Superior temporal gyrus (tissue), 1 donor: ENCODE results near the gene ABCA4.
A peak's percentile ranks its signal among the peaks of the same experiment; 100 is the strongest.

Experiments used
- DNase-seq: peaks from one replicate; pipeline ENCODE4 v3.0.0-alpha.2; 2016; ENCODE audit errors: extremely low spot score

Gene ABCA4

DNA sequence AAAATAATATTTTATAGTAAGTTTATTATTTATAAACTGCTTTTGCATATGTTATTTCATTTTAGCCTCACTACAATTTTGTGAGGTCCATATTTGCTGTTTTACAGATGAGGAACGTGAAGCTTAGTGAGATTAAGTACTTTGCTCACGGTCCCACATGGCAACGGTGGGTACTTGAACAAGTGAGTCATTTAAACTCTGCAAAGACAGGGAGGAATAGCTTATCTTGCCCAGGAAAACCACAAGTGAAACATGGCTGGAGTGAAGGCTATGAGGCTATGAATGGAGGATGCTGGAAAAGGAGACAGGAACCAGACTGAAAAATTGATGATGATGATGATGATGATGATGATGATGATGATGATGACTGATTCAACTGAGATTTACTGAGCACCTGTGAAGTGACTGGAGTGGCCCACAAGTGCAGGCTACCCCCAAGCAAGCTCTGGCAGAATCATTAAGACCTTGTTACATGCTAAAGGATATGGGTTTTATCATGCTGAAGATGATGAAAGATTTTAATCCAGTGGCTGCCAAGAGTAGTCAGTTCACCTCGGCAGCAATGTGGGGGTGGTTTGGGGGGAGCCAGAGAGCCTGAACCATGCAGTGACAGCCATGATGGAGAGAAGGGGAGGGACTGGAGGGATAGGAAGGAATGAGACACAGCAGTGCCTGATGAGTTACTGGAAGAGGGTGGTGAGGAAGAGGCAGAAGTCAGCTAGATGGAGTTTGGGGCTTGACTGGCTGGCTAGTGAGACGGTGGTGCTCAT lies 1.4 kb upstream of the ABCA4 start:
- no peak for DNase-seq

DNA sequence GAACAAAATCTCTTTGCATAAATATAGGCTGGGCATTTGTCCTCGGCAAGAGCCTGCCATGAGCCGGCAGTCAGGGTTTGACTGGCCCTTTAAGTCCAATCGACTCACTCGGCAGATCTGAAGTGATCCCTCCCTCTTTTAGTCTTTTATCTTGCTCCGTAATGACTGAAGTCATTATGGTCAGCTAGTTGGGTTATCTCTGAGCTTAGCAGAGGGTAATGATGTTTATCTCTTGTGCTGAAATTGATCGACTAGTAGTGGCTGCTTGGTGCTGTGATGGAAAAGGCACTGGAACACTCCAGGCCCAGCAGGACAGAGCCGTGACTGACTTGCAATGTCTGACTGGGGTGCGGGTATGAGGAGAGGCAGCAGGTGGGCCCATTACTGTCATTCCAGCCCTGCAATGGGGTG lies 468 bp upstream of the ABCA4 start:
- DNase-seq, result no peak

DNA sequence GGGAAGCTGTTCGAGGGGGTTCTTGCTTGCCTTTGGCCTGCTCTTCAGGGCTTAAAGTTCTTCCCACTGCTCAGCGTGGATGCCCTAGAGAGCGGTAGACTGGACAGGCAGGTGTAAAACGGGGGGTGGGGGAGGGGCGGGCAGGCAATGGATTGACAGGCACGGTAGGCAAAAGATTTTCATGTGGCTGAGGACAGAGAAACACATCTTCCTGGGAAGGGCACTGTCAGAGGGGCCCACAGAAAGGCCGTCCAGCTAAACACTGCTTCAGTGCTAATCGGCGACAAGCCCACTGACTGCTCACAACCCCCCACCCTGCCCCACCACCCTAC lies 412 bp downstream of the ABCA4 start:
- no peak for DNase-seq

DNA sequence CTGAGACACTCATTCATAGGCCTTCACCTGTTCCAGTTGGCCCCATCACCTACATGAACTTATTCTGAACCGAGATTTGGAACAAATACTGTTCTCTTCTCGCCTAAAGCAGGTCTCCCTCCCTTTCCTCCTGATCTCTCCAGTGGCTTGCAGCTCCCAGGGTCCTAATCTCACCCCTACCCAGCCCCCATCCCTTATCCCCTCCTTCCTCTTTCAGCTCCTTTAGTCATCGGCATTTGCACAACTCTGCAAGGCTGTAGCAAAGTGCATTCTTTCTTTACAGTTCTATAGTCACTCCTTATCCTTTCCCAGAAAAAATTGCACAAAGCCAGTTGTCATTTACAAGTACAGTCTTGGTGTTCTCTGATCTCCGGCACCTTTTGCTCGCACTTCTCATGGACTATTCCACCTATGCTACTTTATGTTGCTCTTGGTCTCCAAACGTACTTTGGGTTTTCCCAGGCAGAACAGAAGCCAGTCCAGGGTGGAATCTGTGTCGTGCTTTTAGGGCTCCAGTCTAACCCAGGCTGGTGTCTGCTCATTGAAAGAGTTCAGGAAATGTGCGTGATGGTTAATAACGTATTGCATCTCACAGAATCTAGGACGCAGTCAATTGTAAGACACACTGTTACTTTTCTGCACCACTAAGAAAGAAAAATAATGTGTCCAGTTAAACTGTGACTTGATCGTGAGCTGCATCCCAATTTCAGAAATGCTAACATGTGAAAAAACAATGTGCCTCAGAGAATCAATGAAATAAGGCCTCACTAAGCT lies 965 bp downstream of the ABCA4 start:
- no peak for DNase-seq

DNA sequence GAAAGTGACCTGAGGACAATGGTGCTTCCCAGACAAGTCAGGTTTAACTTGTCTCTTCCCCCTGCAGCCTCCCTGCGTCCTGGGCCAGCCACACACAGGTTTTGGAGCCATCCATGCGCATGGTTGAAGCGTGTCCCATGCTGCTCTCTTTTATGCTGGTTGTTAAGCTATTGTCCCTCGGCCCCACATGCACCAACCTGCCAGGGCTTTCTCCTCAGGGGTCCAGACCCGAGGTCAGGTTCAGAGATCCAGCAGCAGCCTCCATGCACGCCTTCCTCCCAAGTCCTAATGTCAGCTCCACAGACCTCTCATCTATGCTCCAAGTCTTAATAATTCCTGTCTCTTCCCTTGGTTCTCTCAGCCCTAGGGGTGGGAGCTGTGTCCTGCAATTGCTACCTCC lies 1.6 kb downstream of the ABCA4 start:
- no peak for DNase-seq

DNA sequence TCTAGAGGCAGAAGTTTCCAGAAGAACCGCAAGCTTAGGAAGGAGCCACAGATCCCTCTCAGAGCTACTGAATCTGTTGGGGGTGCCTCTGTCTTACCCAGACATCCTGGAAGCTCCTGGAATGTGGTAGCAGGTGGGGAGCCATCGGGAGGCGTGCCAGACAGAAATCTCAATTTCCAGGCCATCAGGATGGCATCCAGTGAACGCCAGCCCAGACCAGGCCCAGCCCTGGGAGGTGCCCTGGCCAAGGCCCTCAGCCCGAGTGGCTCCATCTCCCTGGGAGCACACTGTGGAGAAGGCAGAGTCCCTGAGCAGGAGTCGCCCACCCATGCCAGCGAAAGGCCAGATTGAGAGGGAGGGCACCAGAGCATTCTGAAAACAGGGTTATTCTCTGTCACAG lies 2.5 kb downstream of the ABCA4 start:
- no peak for DNase-seq

DNA sequence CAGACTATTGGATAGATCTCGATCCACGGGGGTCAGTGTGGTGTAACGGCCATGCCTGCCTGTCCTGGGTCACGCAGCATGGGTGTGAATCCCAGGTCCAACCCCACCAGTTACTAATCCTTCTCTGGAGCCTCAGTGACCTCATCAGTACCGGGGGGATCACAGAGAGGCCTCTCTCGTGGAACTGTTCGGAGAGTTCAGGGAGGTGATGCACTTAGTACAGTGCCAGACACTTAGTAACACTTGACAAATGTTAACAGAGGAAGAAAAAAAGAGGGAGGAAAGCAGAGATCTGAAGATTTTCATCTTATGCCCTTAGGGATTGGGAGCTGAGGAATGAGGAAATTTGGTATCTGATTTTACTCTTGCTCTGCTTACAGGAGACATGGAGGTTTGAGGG lies 2.9 kb downstream of the ABCA4 start:
- no peak for DNase-seq

DNA sequence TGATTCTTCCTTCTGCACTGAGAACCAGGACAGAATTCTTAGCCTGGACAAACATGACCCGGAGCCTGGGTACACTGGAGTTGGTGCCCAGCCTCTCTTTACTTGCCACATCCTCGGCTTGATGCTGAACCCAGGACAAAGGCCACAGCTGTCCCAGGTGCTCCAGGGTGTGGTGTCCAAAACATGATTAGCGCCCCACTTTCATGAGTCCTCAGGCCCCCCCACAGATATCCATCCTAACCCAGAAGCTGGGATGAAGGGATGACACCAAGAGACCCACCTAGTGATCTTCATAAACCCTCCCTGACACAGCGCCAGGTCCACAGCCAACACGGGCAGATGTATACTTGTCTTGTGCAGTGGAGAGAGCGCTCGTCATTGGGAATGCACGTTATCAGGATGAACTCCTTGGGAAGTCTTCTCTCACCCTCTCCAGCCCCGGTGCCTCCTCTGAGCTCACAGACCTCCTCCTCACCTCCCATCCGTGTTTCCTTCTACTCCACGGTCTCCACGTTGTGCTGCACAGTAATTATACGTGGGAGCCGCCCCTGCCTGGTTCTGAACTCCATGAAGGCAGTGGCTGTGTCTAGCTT lies 3.6 kb downstream of the ABCA4 start:
- DNase-seq, result no peak

DNA sequence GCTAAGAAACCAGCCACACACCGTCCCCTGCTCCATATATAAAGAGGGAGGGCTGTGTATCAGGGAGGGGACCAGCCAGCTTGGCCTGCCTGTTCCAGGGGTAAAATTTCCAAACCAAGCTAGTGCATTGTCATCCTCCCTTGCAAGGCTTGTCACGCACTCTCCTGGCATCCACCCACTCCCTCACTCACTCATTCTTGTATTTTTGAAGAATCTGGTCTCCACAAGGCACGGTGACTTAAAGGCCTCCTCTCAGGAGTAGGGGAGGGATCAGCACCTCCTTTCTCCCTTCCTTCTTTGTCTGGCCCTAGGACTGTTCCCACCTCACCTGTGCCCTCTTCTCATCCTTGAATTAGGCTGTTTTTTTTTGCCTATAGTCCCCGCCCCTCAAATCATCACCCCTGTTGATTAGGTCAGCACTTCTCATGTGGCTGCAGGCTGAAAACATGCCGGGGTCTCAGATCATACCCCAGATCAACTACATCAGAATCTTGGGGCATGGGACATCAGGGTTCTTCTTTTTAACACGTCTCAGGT lies 5.0 kb downstream of the ABCA4 start:
- DNase-seq, result no peak

DNA sequence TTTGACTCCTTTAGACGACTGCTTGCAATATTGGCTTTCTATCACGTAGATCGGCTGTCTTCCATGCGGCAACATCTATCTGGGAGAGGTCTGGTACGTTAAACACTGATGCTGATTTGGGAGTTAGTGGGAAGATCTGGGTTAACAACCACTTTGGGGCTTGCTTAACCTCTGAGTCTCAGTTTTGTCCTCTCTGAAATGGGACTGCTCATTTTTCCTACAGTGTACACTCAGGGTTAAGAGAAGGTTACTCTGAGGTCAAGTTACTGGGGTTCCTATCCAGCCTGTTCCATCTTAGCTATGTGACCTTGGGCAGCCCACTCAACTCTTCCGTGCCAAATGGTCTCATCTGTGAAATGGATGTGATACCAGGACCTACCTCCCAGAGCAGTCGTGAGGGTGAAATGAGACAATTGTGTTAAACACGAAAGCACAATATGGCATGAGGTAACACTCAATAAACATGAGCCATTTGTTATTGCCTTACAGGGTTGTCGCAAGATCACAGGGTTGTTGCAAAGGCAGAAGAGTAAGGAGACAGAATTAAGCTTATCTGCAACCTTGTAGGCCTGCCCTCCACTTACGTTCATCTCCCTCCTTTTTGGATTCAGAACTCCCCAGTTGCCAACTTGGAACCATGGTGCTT lies 5.6 kb downstream of the ABCA4 start:
- no peak for DNase-seq

DNA sequence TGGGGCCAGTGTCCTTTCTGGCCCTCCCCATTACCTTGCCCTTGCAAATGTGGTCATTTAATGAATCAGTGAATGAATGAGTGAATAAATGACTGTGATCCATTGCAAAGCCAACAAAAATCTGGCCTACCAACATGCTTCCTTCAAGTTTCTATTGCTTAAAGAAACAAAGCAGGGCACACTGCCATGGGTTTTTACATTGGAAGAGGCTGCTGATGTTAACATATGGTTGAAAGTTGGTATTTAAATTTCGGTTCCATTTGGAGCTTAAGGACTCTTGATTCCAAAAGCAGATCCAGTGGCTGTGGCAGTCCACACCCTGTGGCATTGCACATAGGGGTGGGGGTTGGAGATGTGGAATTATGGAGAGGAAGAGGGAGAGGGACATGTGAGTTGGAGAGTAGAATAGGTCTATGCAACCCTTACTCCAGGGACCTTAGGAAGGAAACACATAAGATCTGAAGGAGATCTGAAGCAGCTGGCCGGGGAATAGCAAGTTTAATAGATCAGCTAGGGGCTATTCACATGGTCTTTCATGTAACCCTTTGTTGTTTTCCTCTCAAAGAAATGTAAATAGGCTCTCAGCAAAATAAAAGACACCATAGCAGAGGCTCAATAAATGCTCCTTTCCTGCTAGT lies 7.2 kb downstream of the ABCA4 start:
- peak; percentile 57 for DNase-seq

DNA sequence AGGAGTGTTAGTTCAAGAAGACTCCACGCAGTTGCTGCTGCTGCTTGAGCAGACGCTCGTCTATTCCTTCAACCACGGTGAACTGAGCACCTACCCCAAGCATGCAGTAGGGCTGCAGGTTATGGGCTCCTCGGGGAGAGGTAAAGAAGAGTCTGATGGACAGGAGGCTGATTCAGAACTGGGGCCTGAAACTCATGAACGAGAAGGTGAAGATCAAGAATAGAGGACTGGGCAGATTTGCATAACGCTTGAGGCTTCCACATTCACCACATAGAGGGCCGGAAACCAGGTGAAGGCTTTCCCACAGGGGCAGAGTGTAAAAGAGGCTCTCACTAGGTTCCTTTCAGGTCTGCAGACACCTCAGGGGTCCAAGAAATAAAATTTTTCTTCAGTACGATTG lies 9.1 kb downstream of the ABCA4 start:
- no peak for DNase-seq

DNA sequence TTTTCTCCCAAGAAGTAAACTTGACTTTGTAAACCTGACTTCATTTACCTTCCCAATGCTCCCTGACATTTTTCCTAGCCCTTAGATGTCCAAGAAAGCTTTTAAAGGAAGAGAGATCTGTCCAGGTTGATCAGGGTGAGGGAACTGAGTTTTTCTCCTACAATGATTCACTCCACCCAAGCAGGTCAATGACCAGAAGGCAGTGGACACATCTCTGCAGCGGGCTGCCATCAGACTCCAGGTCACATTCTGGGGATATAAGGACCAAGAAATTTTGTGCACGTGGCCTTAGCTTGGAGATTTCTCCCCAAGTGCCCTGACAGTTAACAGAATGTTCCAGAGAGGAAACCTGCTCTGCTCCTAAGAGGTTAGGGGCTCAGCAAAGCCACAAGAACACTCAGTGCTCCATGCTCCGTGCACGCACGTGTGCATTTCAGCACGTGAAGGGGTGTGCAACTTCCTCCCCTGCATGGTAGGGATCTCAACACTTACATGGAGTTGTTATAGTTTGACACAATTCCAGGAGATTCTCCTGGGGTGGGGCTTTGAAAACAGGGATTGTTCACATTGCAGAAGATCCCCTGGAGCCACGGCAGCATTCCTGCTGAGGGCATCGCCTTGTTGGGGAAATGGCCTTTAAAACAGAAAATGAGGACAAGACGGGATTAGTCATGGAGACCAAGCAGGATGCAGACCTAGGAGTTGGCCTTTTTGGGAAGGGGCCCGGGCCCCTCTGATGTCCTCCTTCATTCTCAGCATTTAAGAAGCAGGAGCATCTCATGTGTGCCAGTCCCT lies 9.8 kb downstream of the ABCA4 start:
- no peak for DNase-seq

DNA sequence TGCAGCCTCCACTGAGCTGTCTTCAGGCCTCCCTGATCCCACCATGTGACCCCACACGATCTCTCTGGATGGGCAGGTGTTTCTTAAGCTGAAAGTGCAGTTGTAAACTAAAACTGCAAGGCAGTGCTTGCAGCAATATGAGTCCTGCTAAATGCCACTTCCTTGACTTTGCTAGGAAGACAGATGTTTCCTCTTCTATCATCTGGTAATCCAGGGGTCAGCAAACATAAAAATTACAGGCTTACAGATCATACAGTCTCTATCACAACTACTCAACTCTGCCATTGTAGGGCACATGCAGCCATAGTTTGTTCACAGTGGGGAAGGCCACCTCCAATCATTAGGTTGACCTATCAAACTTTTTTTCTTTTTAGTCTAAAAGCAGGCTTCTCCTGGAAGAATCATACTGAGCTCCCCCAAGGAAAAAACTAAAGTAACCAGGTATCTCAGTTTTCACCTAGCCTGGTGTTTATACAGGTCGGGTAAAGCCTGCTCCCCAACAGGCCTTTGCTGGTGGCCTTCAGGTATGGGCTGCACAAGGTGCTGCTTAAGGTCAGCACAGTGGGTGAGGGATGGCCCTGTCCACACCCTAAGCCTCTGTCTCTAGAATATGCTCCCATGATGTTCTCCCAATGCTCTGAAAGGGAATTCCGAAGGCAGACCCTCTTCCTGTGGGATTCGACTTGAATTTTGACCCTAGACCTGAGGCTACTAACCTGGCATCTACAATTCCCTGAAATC lies 10.8 kb downstream of the ABCA4 start:
- DNase-seq, result no peak

DNA sequence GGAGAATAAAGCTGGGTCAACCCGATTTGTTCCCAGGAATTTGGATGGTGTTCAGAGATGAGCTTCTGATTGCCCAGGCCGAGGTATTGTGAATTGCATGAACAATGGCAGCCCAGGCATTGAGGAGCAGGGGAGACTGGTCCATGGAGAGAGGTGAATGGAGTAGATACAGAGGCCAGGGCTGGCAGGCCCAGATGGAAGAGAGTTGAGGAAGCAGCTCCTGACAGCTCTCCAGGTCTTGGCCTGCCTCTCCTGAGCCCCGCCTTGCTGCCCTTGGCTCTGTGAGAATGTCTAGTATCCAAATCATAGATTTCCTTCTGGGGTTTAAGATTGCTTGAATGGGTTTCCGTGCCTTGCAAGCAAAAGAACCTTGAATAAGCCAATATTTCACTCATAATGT lies 11.5 kb downstream of the ABCA4 start:
- DNase-seq, result no peak

DNA sequence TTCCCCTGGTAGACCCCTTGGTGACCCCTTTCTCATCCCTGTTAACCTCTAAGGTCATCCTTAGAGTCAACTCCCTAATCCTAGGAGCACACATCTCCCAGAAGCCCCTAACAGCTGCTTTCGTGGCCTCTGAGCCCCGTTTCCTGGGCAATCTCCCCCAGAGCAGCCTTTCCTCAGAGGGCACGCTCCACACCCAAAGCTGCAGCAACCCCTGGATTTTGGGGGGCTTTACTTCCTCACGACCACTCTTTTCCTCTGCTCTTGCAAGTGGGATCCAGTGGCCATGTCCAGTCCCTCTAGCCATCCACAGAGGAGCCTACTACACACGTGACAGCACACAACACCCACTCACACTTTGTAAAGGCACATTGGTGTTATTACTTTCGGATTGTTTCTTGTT lies 13.8 kb downstream of the ABCA4 start:
- no peak for DNase-seq

DNA sequence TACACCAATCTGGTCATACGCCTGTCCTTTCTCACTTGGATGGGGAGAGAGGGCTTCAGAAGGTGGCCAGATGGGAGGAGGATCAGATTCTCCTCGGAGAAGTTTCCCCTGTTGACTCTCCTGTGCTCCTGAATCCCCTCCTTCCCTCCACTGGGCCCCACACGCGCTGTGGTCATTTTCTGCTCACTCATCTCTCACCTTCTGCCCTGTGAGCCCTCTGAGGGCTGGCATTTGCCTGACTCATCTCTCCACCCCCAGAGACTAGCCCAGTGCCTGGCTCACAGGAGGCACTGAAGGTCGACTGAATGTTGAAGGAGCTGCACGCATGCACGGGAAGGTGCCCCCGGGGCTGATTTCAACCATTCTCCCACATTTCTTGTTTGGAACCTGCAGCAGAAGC lies 14.2 kb downstream of the ABCA4 start:
- no peak for DNase-seq

DNA sequence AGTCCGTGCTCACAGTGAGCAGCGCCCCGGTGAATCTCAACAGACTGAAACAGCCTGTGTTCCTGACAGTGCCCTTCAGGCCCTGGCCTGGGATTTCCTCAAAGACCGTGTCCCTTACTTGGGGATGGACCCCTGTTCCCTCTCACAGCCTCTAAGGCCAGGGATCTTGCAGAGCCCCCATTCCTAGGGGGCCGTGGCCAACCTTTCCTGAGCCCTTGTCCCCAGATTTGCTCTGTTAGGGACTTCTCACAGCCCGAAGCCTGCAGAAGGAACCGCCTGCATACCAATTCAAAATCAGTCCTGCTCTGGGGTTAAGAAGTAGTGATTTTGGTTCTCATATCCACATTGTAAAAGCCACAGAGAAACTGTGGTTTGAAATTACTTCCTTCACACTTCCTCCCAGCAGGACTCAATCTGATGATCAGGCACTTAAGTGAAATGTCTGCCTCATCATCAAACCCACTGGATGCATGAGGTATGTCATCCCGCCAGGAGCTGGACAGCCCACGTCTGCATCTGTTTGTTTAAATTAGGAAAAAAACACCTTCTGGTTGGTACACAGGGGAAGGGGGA lies 14.9 kb downstream of the ABCA4 start:
- no peak for DNase-seq

DNA sequence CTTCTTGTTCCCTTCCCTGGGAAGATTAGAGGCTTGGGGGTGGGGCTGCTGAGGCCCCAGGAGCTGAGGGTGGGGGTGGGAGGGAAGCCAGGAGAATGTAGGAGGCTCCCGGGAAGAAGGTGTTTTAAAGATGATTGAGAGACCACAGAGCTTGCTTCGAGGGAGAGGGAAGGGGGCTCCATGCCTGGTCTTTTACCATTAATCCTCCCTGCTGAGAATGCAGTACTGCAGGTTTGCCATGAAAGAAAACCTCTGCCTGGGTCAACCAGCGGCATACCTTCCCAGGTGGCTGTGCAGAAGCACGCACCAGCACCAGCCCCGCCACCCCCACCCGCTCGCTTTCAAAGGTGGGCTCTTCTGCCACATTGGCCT lies 15.4 kb downstream of the ABCA4 start:
- DNase-seq, result no peak
